Measurements from ENCODE around the gene SAP30BP. TPM values are rescaled to one million over a fixed set of nuclear protein-coding genes. Genes with fewer than 3 reads are reported as not detected.
A peak's percentile ranks its signal among the peaks of the same experiment; 100 is the strongest.

SAP30BP gene
- total and polyA plus RNA-seq, 2 of the 13 experiments (the other 11 are each of a cell fraction or from before 2014, with no cell fraction given), result 67.7 to 99.4 TPM

DNA sequence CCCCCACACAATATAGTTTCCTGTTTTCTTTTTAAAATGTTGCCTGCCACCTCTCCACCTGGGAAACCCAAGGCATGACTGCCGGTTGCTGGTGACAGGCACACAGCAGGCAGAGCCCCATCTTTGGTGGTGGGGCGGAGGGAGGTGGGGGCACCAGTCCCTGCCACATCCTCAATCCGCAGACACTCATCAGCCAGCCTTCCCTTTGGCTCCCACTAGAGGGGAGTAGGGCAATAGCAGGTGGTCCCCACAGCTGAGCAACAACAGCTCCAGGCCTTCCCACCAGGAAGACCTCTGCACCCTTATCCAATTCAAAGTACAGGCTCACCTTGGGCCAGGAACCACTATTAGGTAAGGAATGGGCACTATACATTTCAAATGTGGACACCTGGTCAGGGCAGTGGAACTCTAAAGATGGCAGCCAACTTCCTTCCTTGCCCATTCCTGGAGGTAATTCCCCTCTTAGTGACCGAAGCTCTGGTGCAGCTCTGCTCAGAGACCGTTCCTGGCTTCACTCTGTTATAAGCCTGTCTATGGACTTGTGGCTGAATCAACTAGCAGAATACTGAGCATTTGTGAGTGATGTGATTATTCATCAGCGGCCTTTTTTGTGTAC lies 14.1 kb upstream of the SAP30BP start (continued):
- TF ChIP-seq BRD4 (CRISPR knock-in tag; IDR thresholded peaks at IDR 0.05) (no peak), ZNF484 (CRISPR knock-in tag; IDR thresholded peaks at IDR 0.05; ENCODE audit: borderline replicate concordance, low read depth) (no peak), MYPOP (CRISPR knock-in tag; IDR thresholded peaks at IDR 0.05) (no peak), CHCHD3 (CRISPR knock-in tag; IDR thresholded peaks at IDR 0.05) (no peak), FOXP4 (CRISPR knock-in tag; IDR thresholded peaks at IDR 0.05) (no peak), RBM22 (optimal IDR thresholded peaks at IDR 0.05; ENCODE audit: low read length) (no peak), SP4 (CRISPR knock-in tag; IDR thresholded peaks at IDR 0.05) (no peak), HOXD1 (CRISPR knock-in tag; IDR thresholded peaks at IDR 0.05) (no peak), SALL1 (CRISPR knock-in tag; IDR thresholded peaks at IDR 0.05) (peak; percentile 31; the same call in 1 of the 2 replicates), ELF1 (CRISPR knock-in tag; IDR thresholded peaks at IDR 0.05) (0 out of 2 replicates have a peak, but pooled peaks have one; percentile 23), GLI4 (CRISPR knock-in tag; IDR thresholded peaks at IDR 0.05; ENCODE audit: borderline replicate concordance) (no peak), ZNF260 (CRISPR knock-in tag; IDR thresholded peaks at IDR 0.05; ENCODE audit: borderline replicate concordance, low read depth) (no peak), MBD4 (IDR thresholded peaks at IDR 0.05; ENCODE audit: borderline replicate concordance, low read length) (no peak), SIN3B (IDR thresholded peaks at IDR 0.05; ENCODE audit: low read length) (no peak), ZNF382 (CRISPR knock-in tag; IDR thresholded peaks at IDR 0.05; ENCODE audit: borderline replicate concordance) (no peak), ZNF781 (CRISPR knock-in tag; IDR thresholded peaks at IDR 0.05; ENCODE audit: borderline replicate concordance, not compliant biosample characterization) (no peak), HOXA3 (CRISPR knock-in tag; IDR thresholded peaks at IDR 0.05) (no peak), ZBTB42 (CRISPR knock-in tag; IDR thresholded peaks at IDR 0.05) (no peak), RBFOX2 (IDR thresholded peaks at IDR 0.05; ENCODE audit: low read depth, low read length) (no peak), ZFX (CRISPR knock-in tag; IDR thresholded peaks at IDR 0.05; ENCODE audit: low read depth) (no peak), TCF7 (IDR thresholded peaks at IDR 0.05; ENCODE audit: low read depth) (no peak)
- TF ChIP-seq, protein P1, sequence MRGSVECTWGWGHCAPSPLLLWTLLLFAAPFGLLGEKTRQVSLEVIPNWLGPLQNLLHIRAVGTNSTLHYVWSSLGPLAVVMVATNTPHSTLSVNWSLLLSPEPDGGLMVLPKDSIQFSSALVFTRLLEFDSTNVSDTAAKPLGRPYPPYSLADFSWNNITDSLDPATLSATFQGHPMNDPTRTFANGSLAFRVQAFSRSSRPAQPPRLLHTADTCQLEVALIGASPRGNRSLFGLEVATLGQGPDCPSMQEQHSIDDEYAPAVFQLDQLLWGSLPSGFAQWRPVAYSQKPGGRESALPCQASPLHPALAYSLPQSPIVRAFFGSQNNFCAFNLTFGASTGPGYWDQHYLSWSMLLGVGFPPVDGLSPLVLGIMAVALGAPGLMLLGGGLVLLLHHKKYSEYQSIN (CRISPR knock-in tag; IDR thresholded peaks at IDR 0.05; ENCODE audit: borderline replicate concordance), result no peak
- TF ChIP-seq, protein P2, sequence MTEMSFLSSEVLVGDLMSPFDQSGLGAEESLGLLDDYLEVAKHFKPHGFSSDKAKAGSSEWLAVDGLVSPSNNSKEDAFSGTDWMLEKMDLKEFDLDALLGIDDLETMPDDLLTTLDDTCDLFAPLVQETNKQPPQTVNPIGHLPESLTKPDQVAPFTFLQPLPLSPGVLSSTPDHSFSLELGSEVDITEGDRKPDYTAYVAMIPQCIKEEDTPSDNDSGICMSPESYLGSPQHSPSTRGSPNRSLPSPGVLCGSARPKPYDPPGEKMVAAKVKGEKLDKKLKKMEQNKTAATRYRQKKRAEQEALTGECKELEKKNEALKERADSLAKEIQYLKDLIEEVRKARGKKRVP (CRISPR knock-in tag; IDR thresholded peaks at IDR 0.05), result no peak
- TF ChIP-seq, protein P3, sequence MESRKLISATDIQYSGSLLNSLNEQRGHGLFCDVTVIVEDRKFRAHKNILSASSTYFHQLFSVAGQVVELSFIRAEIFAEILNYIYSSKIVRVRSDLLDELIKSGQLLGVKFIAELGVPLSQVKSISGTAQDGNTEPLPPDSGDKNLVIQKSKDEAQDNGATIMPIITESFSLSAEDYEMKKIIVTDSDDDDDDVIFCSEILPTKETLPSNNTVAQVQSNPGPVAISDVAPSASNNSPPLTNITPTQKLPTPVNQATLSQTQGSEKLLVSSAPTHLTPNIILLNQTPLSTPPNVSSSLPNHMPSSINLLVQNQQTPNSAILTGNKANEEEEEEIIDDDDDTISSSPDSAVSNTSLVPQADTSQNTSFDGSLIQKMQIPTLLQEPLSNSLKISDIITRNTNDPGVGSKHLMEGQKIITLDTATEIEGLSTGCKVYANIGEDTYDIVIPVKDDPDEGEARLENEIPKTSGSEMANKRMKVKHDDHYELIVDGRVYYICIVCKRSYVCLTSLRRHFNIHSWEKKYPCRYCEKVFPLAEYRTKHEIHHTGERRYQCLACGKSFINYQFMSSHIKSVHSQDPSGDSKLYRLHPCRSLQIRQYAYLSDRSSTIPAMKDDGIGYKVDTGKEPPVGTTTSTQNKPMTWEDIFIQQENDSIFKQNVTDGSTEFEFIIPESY (CRISPR knock-in tag; IDR thresholded peaks at IDR 0.05), result 0 out of 2 replicates have a peak, but pooled peaks have one; percentile 43
